ENCODE data around the gene SLC27A3. TPM values are rescaled to one million over a fixed set of nuclear protein-coding genes. Genes with fewer than 3 reads are reported as not detected.

The SLC27A3 gene
- total and polyA plus RNA-seq, 2 of the 8 experiments (the other 6 are each of a cell fraction or from before 2014, with no cell fraction given) = 39.1 to 40.1 TPM

DNA sequence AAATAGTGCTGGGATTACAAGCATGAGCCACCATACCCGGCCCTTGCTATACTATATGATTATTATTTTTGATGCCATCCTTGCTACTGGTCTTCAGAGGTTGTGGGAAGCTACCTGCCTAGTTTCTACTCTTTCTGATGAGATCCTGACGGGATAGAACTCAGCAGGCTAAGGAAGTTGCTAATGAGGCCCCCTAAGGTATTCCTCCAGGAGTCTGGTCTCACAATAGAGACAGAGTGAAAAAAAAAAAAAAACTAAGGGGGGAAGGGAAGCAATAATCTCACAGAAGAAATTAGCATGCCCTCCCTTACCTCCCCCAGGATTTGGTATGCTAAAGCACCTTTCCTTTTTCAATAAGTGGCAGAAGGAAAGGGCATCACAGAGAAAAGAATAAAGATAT, 29.8 kb upstream of the SLC27A3 start (continued):
- TF ChIP-seq HDAC6 (IDR thresholded peaks at IDR 0.05; ENCODE audit: low read depth, low read length) (no peak), POLR2AphosphoS5 (IDR thresholded peaks at IDR 0.05; ENCODE audit: low read depth, low read length) (no peak), BCL11A (IDR thresholded peaks at IDR 0.05; ENCODE audit: low read depth in 2 of 2, low read length in 2 of 2) (peak in 1 of 2 experiments; percentile 52), CTBP2 (IDR thresholded peaks at IDR 0.05; ENCODE audit: borderline replicate concordance, insufficient read depth, insufficient read length, low read length) (no peak), FOSL1 (IDR thresholded peaks at IDR 0.05; ENCODE audit: insufficient read depth, low read depth, low read length) (no peak), TEAD4 (IDR thresholded peaks at IDR 0.05; ENCODE audit: low read depth, low read length) (no peak), CBX8 (IDR thresholded peaks at IDR 0.05; ENCODE audit: borderline replicate concordance, low read depth, low read length) (no peak), SAP30 (IDR thresholded peaks at IDR 0.05; ENCODE audit: insufficient read depth, insufficient replicate concordance, low read length) (no peak), KDM5A (IDR thresholded peaks at IDR 0.05; ENCODE audit: low read length) (no peak), SIN3A (conservative IDR thresholded peaks at IDR 0.05 in 1 of 2, IDR thresholded peaks at IDR 0.05 in 1 of 2; ENCODE audit: low read depth in 1 of 2, low read length in 2 of 2) (no peak), KDM4A (IDR thresholded peaks at IDR 0.05; ENCODE audit: low read depth, low read length, severe bottlenecking) (no peak), SP1 (IDR thresholded peaks at IDR 0.05; ENCODE audit: low read depth, low read length) (peak; percentile 87), CBX5 (IDR thresholded peaks at IDR 0.05; ENCODE audit: low read depth, low read length) (no peak), EGR1 (IDR thresholded peaks at IDR 0.05; ENCODE audit: borderline replicate concordance, low read depth, low read length) (peak; percentile 59)
- TF ChIP-seq, protein P1, sequence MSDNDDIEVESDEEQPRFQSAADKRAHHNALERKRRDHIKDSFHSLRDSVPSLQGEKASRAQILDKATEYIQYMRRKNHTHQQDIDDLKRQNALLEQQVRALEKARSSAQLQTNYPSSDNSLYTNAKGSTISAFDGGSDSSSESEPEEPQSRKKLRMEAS (IDR thresholded peaks at IDR 0.05) = no peak

Data from H1 (cell line).